Keratinocyte (primary cell): ENCODE data around the gene EVX2. TPM values are rescaled to one million over a fixed set of nuclear protein-coding genes. Genes with fewer than 3 reads are reported as not detected.

Experiments used
- DNase-seq: peaks from one replicate; pipeline ENCODE4 v3.0.0-alpha.2; 2011; ENCODE audit warnings: low read depth, missing footprints, low spot score
- FAIRE-seq: peaks from 2 replicates; lab custom pipeline; 2011; peaks lifted over from hg19 to GRCh38; lab: Jason Lieb, UNC
- H2AFZ ChIP-seq: 2 replicates; pipeline ENCODE4 v1.6.0; 2012; ENCODE audit warnings: low read length, control low read depth, inconsistent platforms; ENCODE audit not compliant: control insufficient read depth
- H3K27ac ChIP-seq: 2 replicates; pipeline ENCODE4 v1.5.1; 2011; ENCODE audit warnings: low read length; ENCODE audit not compliant: control insufficient read depth, insufficient read depth
- H3K27me3 ChIP-seq: 3 replicates; pipeline ENCODE4 v1.6.0; 2011; ENCODE audit warnings: low read length; ENCODE audit not compliant: control insufficient read depth, insufficient read depth; ENCODE audit errors: extremely low read depth
- H3K36me3 ChIP-seq, 2 experiments: 2 replicates in 1 of 2; 3 replicates in 1 of 2; pipeline ENCODE4 v1.5.1; 2011; ENCODE audit warnings: low read length in 2 of 2, mild to moderate bottlenecking in 1 of 2; ENCODE audit not compliant: control insufficient read depth in 2 of 2, insufficient read depth in 2 of 2; ENCODE audit errors: extremely low read depth in 1 of 2
- H3K4me1 ChIP-seq: 3 replicates; pipeline ENCODE4 v1.5.1; 2011; ENCODE audit warnings: low read length; ENCODE audit not compliant: control insufficient read depth, insufficient read depth; ENCODE audit errors: extremely low read depth
- H3K4me2 ChIP-seq: 3 replicates; pipeline ENCODE4 v1.6.0; 2011; ENCODE audit warnings: low read depth, low read length; ENCODE audit not compliant: control insufficient read depth, insufficient read depth; ENCODE audit errors: extremely low read depth
- H3K4me3 ChIP-seq, 3 experiments: fragments of 200-600 bp in 1 of 3; sonication (generic) in 1 of 3; 2 replicates in 2 of 3; 3 replicates in 1 of 3; pipeline ENCODE4 v1.5.1; 2011 to 2016; ENCODE audit warnings: low read length in 3 of 3, mild to moderate bottlenecking in 3 of 3, control low read depth in 2 of 3, inconsistent platforms in 1 of 3, low read depth in 1 of 3, mixed read lengths in 1 of 3, mixed run types in 1 of 3, moderate library complexity in 1 of 3; ENCODE audit not compliant: control insufficient read depth in 2 of 3, insufficient read depth in 2 of 3; ENCODE audit errors: extremely low read depth in 1 of 3
- H3K79me2 ChIP-seq: 2 replicates; pipeline ENCODE4 v1.6.0; 2012; ENCODE audit warnings: low read length; ENCODE audit not compliant: control insufficient read depth, insufficient read depth
- H3K9ac ChIP-seq: 3 replicates; pipeline ENCODE4 v1.6.0; 2011; ENCODE audit warnings: low read length; ENCODE audit not compliant: control insufficient read depth, insufficient read depth; ENCODE audit errors: extremely low read depth
- H3K9me1 ChIP-seq: 3 replicates; pipeline ENCODE4 v1.6.0; 2011; ENCODE audit warnings: low read length; ENCODE audit not compliant: control insufficient read depth, insufficient read depth; ENCODE audit errors: extremely low read depth
- H3K9me3 ChIP-seq: 2 replicates; pipeline ENCODE4 v1.5.1; 2012; ENCODE audit warnings: low read depth, low read length; ENCODE audit not compliant: control insufficient read depth
- H4K20me1 ChIP-seq: 3 replicates; pipeline ENCODE4 v1.6.0; 2011; ENCODE audit warnings: low read length; ENCODE audit not compliant: control insufficient read depth, insufficient read depth; ENCODE audit errors: extremely low read depth
- EZH2 ChIP-seq: IDR thresholded peaks from one replicate; pipeline ENCODE4 v1.6.1; 2012; ENCODE audit warnings: inconsistent platforms, mild to moderate bottlenecking, low read length, moderate library complexity
- dilution Hi-C: fragments of 300-500 bp; cut with MboI; formaldehyde crosslinking; loops from one replicate; pipeline ENCODE4 v1.7.0; 2020; ENCODE audit warnings: low sequenced_read_pairs; ENCODE audit not compliant: extremely low pct_ligation_motif_present
- polyA plus RNA-seq, 5 experiments: library from polyadenylated mRNA; depleted of rRNA in 3 of 5; stranded (reverse) in 3 of 5; stranded (forward) in 1 of 5; unstranded in 1 of 5; fragments of >200 nt; gene quantifications; 1 replicate in 1 of 5; 2 replicates in 3 of 5; 3 replicates in 1 of 5; pipeline versions ENCODE4 v1.2.1 to v1.2.3, GENCODE V29; 2011 to 2012; ENCODE audit warnings: missing spikeins in 2 of 5, low read depth in 1 of 5, low replicate concordance in 1 of 5
- TF ChIP-seq, protein P1 (sequence below), 3 experiments: IDR thresholded peaks in 1 of 3; conservative IDR thresholded peaks in 1 of 3; optimal IDR thresholded peaks in 1 of 3; 2 replicates in 2 of 3; 3 replicates in 1 of 3; pipeline versions ENCODE3 to v1.5.1; 2011; ENCODE audit warnings: low read length in 3 of 3, mild to moderate bottlenecking in 3 of 3, moderate library complexity in 2 of 3, control low read depth in 1 of 3, inconsistent platforms in 1 of 3; ENCODE audit not compliant: insufficient read depth in 2 of 3; ENCODE audit errors: extremely low read depth in 1 of 3

Gene EVX2
- polyA plus RNA-seq, 1 donor (not counting 4 experiments of a cell fraction or from before 2014, with no cell fraction given), result not detected

GRCh38 chr2:176081837-176082524 lies 1.8 kb downstream of the EVX2 start:
- no peaks in the 10 kb centered on the region for H3K79me2 ChIP-seq
- FAIRE-seq, result no peak

GRCh38 chr2:176081376-176081836 lies 2.4 kb downstream of the EVX2 start:
- no peak overlapping the region for H3K4me2 ChIP-seq
- H3K79me2 ChIP-seq, result no peaks in the 10 kb centered on the region
- no peak overlapping the region for H3K4me3 ChIP-seq
- no peaks in the 10 kb centered on the region for H3K36me3 ChIP-seq
- TF ChIP-seq EZH2, result no peak
- TF ChIP-seq, protein P1, sequence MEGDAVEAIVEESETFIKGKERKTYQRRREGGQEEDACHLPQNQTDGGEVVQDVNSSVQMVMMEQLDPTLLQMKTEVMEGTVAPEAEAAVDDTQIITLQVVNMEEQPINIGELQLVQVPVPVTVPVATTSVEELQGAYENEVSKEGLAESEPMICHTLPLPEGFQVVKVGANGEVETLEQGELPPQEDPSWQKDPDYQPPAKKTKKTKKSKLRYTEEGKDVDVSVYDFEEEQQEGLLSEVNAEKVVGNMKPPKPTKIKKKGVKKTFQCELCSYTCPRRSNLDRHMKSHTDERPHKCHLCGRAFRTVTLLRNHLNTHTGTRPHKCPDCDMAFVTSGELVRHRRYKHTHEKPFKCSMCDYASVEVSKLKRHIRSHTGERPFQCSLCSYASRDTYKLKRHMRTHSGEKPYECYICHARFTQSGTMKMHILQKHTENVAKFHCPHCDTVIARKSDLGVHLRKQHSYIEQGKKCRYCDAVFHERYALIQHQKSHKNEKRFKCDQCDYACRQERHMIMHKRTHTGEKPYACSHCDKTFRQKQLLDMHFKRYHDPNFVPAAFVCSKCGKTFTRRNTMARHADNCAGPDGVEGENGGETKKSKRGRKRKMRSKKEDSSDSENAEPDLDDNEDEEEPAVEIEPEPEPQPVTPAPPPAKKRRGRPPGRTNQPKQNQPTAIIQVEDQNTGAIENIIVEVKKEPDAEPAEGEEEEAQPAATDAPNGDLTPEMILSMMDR (optimal IDR thresholded peaks at IDR 0.05 in 1 of 3, IDR thresholded peaks at IDR 0.05 in 1 of 3, conservative IDR thresholded peaks at IDR 0.05 in 1 of 3; ENCODE audit: extremely low read depth in 1 of 3, insufficient read depth in 2 of 3, low read length in 3 of 3), result no peak
- peaks cover 90% of the 10 kb centered on the region for H3K27me3 ChIP-seq
- no peaks in the 10 kb centered on the region for H4K20me1 ChIP-seq
- FAIRE-seq (no peak), DNase-seq (no peak)
- H3K9ac ChIP-seq, result no peak overlapping the region
- no peaks in the 10 kb centered on the region for H3K4me1 ChIP-seq
- H2AFZ ChIP-seq, result no peak overlapping the region
- H3K9me3 ChIP-seq, result peaks cover 18% of the 10 kb centered on the region
- dilution Hi-C loops, result no loop called here
- H3K9me1 ChIP-seq, result no peaks in the 10 kb centered on the region
- no peak overlapping the region for H3K27ac ChIP-seq

More at GRCh38 chr2:176081837-176082524, 1.8 kb downstream of the EVX2 start:
- Histone ChIP-seq H3K4me2 (no peak overlapping the region), H3K9me3 (peaks cover 18% of the 10 kb centered on the region), H3K36me3 (no peaks in the 10 kb centered on the region), H4K20me1 (no peaks in the 10 kb centered on the region), H3K27ac (no peak overlapping the region), H3K9me1 (no peaks in the 10 kb centered on the region), H3K4me1 (no peaks in the 10 kb centered on the region), H3K9ac (no peak overlapping the region), H3K27me3 (peaks cover 90% of the 10 kb centered on the region), H2AFZ (no peak overlapping the region), H3K4me3 (no peak overlapping the region)
- DNase-seq, result no peak
- dilution Hi-C loops, result no loop called here
- peak; percentile 64 for TF ChIP-seq EZH2
- TF ChIP-seq, protein P1 (optimal IDR thresholded peaks at IDR 0.05 in 1 of 3, IDR thresholded peaks at IDR 0.05 in 1 of 3, conservative IDR thresholded peaks at IDR 0.05 in 1 of 3; ENCODE audit: extremely low read depth in 1 of 3, insufficient read depth in 2 of 3, low read length in 3 of 3), result no peak
